Astrocyte of the spinal cord (primary cell): ENCODE measurements around the gene SLC12A5.
"Not testable (repeated sequence)": the region's sequence is repeated elsewhere in the genome, so short reads cannot be mapped to it uniquely, and the experiment has no call there.

Experiments
- DNase-seq: peaks from one replicate; pipeline ENCODE4 v3.0.0; 2011; ENCODE audit warnings: low read depth, low spot score
- H3K4me3 ChIP-seq: 2 replicates; pipeline ENCODE4 v1.5.1; 2011; ENCODE audit warnings: low read depth, mild to moderate bottlenecking, low read length, moderate library complexity
- in situ Hi-C: cut with HindIII; loops from 2 replicates; pipeline ENCODE4 v1.10.0; 2017; ENCODE audit warnings: low sequenced_read_pairs
- TF ChIP-seq, protein P1 (sequence below): IDR thresholded peaks from 2 replicates; pipeline ENCODE4 v1.5.1; 2012; ENCODE audit warnings: low read depth, mild to moderate bottlenecking, low read length, inconsistent platforms

SLC12A5 gene

DNA sequence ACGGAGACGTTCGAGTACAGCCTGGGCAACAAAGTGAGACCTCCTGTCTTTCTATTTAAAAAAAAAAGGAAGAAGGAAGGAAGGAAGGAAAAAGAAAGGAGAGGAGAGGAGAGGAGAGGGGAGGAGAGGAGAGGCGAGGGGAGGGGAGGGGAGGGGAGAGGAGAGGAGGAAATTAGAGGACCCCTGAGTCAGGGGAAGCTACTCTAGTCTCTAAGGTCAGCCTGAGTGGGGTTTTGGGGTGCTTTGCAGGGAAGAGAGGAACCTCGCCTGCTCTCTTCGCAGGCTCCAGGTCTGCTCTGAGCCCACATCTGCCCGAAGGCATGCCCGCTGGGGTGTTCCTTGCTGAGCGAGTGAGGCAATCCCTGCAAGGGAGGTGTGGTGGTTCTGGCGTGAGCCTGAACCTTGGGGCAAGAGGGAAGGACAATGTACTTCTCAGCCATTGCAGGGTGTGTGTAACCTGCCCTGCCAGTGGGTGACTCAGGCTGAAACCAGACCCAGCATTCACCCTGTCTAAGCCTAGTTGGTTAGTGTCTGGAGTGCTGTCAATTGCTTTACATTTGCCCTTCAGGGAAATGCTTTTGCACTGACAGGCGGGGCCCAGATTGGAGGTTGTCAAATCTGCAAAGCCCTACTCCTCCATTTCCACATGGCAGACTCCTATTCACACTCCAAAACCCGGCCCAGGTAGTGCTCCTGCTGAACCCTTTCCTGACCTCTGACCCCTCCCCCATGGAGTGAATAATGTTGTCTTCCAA, 35.6 kb upstream of the SLC12A5 start:
- TF ChIP-seq, protein P1, sequence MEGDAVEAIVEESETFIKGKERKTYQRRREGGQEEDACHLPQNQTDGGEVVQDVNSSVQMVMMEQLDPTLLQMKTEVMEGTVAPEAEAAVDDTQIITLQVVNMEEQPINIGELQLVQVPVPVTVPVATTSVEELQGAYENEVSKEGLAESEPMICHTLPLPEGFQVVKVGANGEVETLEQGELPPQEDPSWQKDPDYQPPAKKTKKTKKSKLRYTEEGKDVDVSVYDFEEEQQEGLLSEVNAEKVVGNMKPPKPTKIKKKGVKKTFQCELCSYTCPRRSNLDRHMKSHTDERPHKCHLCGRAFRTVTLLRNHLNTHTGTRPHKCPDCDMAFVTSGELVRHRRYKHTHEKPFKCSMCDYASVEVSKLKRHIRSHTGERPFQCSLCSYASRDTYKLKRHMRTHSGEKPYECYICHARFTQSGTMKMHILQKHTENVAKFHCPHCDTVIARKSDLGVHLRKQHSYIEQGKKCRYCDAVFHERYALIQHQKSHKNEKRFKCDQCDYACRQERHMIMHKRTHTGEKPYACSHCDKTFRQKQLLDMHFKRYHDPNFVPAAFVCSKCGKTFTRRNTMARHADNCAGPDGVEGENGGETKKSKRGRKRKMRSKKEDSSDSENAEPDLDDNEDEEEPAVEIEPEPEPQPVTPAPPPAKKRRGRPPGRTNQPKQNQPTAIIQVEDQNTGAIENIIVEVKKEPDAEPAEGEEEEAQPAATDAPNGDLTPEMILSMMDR = no peak
- in situ Hi-C loops = no loop called here
- no peak for DNase-seq
- H3K4me3 ChIP-seq = no peak overlapping the region

DNA sequence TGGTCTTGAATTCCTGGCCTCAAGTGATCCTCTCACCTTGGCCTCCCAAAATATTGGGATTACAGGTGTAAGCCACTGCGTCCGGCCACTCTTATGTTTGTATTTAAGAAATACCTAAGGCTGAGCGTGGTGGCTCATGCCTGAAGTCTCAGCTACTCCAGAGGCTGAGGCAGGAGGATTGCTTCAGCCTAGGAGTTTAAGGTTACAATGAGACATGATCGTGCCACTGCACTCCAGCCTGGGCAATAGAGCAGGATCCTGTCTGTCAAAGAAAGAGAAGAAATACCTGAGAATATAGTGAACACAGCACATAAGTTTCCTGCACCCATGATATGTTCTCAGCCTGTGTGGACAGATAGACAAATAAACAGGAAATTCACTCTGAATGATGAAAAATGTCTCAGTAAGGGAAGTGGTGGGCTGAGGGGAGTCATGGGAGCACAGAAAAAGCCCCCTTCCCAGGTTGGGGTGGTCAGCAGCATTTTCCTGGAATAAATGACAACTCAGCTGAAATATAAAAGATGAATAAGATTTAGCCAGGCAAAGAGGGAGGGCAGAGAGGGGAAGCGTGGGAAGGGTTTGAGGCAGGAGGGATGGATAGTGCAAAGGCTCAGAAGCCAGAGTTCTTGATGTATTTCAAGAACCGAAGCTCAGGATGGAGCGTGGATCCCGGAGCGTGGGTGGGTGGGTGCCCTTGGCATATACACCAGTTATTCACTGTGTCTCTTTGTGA, 34.1 kb upstream of the SLC12A5 start:
- TF ChIP-seq, protein P1 = no peak
- in situ Hi-C loops = no loop called here
- H3K4me3 ChIP-seq = no peak overlapping the region
- DNase-seq = no peak

DNA sequence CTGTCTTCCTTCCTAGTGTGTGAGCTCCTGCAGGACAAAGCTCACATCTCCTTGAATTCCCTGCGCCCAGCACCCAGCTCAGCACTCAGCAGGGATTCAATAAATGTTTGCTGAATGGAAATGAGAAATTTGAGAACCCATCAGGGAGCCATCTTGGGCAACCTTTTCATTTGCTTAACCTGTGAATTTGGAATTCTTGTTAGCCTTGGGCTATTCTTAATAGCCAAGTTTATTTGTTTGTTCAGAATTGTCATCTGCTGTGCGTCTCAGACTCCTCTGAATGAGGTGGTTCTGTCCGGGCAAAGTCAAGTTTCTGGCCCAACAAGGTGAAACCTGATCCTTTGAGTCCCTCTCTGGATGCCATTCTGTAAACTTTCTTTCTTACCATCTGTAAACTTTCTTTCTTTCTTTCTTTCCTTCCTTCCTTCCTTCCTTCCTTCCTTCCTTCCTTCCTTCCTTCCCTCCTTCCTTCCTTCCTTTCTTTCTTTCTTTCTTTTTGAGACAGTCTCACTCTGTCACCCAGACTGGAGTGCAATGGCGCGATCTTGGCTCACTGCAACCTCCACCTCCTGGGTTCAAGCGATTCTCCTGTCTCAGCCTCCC, 33.4 kb upstream of the SLC12A5 start:
- H3K4me3 ChIP-seq, in situ Hi-C loops, DNase-seq: not testable (repeated sequence)

DNA sequence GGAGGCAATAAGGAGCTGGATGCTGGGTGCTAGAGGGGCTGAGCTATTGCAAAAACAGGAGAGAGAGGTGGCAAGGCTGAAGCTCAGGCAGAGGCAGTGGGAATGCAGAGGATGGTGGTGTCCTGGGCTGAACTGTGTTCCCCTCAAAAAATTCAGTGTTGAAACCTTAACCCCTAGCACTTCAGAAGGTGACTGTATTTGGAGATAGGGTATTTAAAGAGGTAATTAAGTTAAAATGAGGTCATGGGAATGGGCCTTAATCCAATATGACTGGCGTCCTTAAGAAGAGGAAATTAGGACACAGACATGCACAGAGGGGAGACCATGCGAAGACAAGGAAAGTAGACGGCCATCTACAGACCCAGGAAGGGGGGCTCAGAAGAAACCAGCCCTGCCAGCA, 31.8 kb upstream of the SLC12A5 start:
- TF ChIP-seq, protein P1 = no peak
- no peak overlapping the region for H3K4me3 ChIP-seq
- DNase-seq = no peak
- in situ Hi-C loops = no loop called here

DNA sequence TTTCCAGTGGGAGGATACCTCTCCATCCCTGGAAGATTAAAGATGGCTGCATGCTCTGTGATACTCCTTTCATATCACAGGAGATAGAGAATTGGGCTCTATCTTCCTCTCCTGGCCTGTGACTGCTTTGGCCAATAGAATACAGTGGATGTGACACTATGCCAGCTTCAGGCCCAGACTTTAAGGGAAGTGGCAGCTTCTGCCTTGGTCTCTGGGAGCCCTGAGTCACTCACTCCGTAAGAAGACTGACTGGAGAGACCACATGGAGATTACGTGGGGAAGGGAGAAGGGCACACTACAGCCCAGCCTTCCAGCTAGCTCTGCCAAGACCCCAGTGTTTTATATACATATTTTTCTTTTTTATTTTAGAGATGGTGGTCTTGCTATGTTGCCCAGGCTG, 30.7 kb upstream of the SLC12A5 start:
- TF ChIP-seq, protein P1 = no peak
- no peak for DNase-seq
- H3K4me3 ChIP-seq = no peak overlapping the region
- in situ Hi-C loops = no loop called here

DNA sequence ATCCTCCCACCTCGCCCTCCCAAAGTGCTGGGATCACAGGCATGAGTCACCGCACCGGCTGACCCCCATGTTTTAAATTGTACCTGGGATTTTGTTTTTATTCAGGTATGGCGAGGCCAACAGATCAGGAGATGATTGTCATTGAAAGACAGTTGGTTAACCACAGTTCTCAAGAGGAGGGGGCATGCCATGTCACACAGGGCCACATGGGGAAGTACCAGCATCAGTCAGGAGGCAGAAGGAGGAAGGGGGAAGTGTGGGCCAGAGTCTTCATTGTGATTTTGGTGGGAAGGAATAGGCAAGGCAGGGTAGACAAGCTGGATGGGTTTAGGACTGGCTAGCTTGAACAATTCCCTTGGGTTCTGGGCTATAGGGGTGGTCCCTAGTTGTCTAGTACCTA, 30.3 kb upstream of the SLC12A5 start:
- DNase-seq = no peak
- in situ Hi-C loops = no loop called here
- H3K4me3 ChIP-seq = no peak overlapping the region
- TF ChIP-seq, protein P1 = no peak
